Activated gamma-delta T cell treated with Interleukin-2 at 50 U/mL for 16 hours (primary cell): ENCODE measurements around the gene CEP170.
"Not testable (repeated sequence)": the region's sequence is repeated elsewhere in the genome, so short reads cannot be mapped to it uniquely, and the experiment has no call there.

Source experiments
- DNase-seq: peaks from one replicate; pipeline ENCODE4 v3.0.0-alpha.2; 2020

CEP170 gene

GRCh38 chr1:243150906-243151305 is 104.2 kb downstream of the CEP170 start:
- not testable (repeated sequence) for DNase-seq

- DNase-seq: not testable (repeated sequence)
These were observed 106.0 kb downstream of the CEP170 start for GRCh38 chr1:243149120-243149519.

- DNase-seq: not testable (repeated sequence)
These were observed 107.7 kb downstream of the CEP170 start for GRCh38 chr1:243147351-243147750.

- not testable (repeated sequence) for DNase-seq
These were observed 114.6 kb downstream of the CEP170 start for GRCh38 chr1:243140498-243140897.

GRCh38 chr1:243122876-243123409 is 132.1 kb downstream of the CEP170 start:
- DNase-seq: not testable (repeated sequence)

- not testable (repeated sequence) for DNase-seq
These were observed 133.1 kb downstream of the CEP170 start for GRCh38 chr1:243121939-243122338.

- DNase-seq: not testable (repeated sequence)
These were observed 136.3 kb downstream of the CEP170 start for GRCh38 chr1:243118601-243119322.

- DNase-seq: not testable (repeated sequence)
These were observed 138.9 kb downstream of the CEP170 start for GRCh38 chr1:243116187-243116586.

- DNase-seq: not testable (repeated sequence)
These were observed 140.3 kb downstream of the CEP170 start for GRCh38 chr1:243114769-243115168.

GRCh38 chr1:243114059-243114713 is 140.9 kb downstream of the CEP170 start:
- DNase-seq: not testable (repeated sequence)

GRCh38 chr1:243107171-243107570 is 147.9 kb downstream of the CEP170 start:
- not testable (repeated sequence) for DNase-seq

- DNase-seq: not testable (repeated sequence)
These were observed 149.3 kb downstream of the CEP170 start for GRCh38 chr1:243105652-243106332.

- DNase-seq: not testable (repeated sequence)
These were observed 150.0 kb downstream of the CEP170 start for GRCh38 chr1:243105104-243105503.

GRCh38 chr1:243104452-243104851 is 150.6 kb downstream of the CEP170 start:
- not testable (repeated sequence) for DNase-seq

GRCh38 chr1:243101551-243102050 is 153.5 kb downstream of the CEP170 start:
- DNase-seq: peak; percentile 53

- DNase-seq: not testable (repeated sequence)
These were observed 167.7 kb downstream of the CEP170 start for GRCh38 chr1:243087368-243087767.
